Ectodermal cell (in vitro differentiated cells): ENCODE data around the gene INHBE.
"Not testable (repeated sequence)": the region's sequence is repeated elsewhere in the genome, so short reads cannot be mapped to it uniquely, and the experiment has no call there.

Experiments used
- H3K27ac ChIP-seq: 2 replicates; pipeline ENCODE4 v1.7.0; 2013; ENCODE audit warnings: mild to moderate bottlenecking, low read depth, low read length; ENCODE audit not compliant: insufficient read depth, poor library complexity, severe bottlenecking
- H3K27me3 ChIP-seq: 2 replicates; pipeline ENCODE4 v1.7.0; 2013; ENCODE audit warnings: mild to moderate bottlenecking, low read length; ENCODE audit not compliant: insufficient read depth, control insufficient read depth, poor library complexity, severe bottlenecking
- H3K36me3 ChIP-seq: one replicate; pipeline ENCODE4 v1.7.0; 2013; ENCODE audit warnings: low read length; ENCODE audit not compliant: control insufficient read depth, insufficient read depth
- H3K4me1 ChIP-seq: one replicate; pipeline ENCODE4 v1.7.0; 2013; ENCODE audit warnings: low read length; ENCODE audit not compliant: control insufficient read depth, insufficient read depth
- H3K4me3 ChIP-seq: 2 replicates; pipeline ENCODE4 v1.7.0; 2013; ENCODE audit warnings: low read depth, low read length, control low read depth; ENCODE audit not compliant: insufficient read depth
- H3K9me3 ChIP-seq: 2 replicates; pipeline ENCODE4 v1.7.0; 2013; ENCODE audit warnings: mild to moderate bottlenecking, low read length, moderate library complexity; ENCODE audit not compliant: control insufficient read depth
- WGBS, 2 experiments: methylation state at CpG; one replicate each; pipeline ENCODE4 v1.1.7; 2013; ENCODE audit warnings: missing lambda C conversion rate in 2 of 2; 5-methylcytosine and 5-hydroxymethylcytosine counted together

Gene INHBE

DNA sequence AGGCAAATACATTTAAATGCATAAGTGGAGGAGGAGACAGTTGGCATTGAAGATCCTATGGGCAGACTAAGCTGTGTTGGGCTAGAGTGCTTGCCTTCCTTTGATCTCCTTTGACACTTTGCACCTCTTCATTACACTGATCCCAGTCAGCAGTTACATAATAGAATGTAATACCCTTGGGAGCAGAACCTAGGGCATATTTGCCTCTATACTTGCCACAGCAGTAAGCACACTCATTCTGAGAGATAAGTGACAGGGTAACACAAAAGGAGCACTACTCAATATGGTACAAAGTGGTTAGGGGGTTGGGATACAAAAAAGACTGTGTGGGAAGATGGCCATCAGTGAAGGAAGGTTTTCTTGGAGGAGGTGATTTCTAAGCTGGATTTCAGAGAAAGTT lies 41.7 kb downstream of the INHBE start:
- H3K27me3 ChIP-seq, result no peaks in the 10 kb centered on the region
- H3K4me3 ChIP-seq, result no peak overlapping the region
- H3K4me1 ChIP-seq, result no peaks in the 10 kb centered on the region
- no peak overlapping the region for H3K27ac ChIP-seq
- no peaks in the 10 kb centered on the region for H3K9me3 ChIP-seq
- peaks cover 45% of the 10 kb centered on the region for H3K36me3 ChIP-seq

DNA sequence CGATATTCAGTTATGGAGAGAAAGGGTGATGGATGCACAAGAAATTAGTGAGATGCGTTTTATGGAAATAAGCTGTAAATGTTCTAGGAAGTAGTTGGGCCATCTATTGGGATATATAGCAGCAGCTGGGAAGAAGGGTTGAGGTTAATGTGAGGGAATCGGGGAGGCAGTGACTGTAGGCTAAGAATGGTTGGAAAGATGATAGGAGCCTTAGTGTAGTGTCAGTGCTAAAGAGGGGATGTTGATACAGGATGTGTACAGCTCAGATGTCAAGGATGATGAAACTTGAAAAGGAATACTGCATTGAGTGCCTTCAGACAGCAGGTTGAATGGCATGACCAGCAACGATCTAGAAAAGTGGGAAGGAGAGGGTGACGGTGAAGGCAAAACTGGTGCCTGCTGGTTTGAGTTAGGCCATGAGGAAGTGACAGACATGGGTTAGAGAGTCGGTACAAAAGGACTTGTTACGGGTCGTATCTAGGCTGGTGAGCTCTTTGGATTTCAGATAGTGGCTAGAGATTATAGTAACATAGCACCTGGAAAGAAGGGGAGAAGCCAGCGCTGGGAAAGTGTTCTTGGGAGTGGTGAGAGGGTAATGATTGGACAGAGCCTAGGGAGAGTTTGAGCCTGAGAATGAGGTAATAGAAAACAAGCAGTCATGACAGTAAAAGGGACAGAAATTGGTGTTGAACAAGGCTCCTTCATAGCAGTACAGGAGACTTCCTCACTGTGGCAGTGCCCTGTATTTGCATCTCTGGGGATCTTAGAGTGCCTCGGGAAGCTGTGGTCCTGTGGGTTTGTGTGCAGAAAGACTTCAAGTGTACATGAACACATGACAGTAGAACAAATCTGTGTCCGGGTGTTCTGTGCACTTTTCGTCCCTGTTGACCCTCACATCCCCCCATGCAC lies 42.4 kb downstream of the INHBE start:
- H3K27me3 ChIP-seq, result no peaks in the 10 kb centered on the region
- no peak overlapping the region for H3K4me3 ChIP-seq
- H3K4me1 ChIP-seq, result no peaks in the 10 kb centered on the region
- WGBS, 2 experiments, result 95 to 96% methylated on average over 12 of the region's 12 CpGs
- peaks cover 48% of the 10 kb centered on the region for H3K36me3 ChIP-seq
- H3K27ac ChIP-seq, result no peak overlapping the region
- no peaks in the 10 kb centered on the region for H3K9me3 ChIP-seq

DNA sequence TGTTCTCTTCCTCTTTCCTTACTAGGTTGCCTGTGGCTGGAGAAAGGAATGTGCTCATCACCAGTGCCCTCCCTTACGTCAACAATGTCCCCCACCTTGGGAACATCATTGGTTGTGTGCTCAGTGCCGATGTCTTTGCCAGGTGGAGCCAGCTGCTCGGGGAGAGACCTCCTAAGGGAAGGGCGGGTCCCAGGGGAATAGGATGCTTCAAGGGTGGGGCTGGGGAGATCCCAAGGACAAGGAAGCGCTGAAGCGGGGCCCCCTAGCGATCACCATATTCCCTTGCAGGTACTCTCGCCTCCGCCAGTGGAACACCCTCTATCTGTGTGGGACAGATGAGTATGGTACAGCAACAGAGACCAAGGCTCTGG lies 43.0 kb downstream of the INHBE start:
- H3K9me3 ChIP-seq, result no peaks in the 10 kb centered on the region
- WGBS, 2 experiments, result 94 to 96% methylated on average over 9 of the region's 9 CpGs
- no peaks in the 10 kb centered on the region for H3K4me1 ChIP-seq
- no peak overlapping the region for H3K27ac ChIP-seq
- H3K27me3 ChIP-seq, result no peaks in the 10 kb centered on the region
- no peak overlapping the region for H3K4me3 ChIP-seq
- H3K36me3 ChIP-seq, result peaks cover 48% of the 10 kb centered on the region

DNA sequence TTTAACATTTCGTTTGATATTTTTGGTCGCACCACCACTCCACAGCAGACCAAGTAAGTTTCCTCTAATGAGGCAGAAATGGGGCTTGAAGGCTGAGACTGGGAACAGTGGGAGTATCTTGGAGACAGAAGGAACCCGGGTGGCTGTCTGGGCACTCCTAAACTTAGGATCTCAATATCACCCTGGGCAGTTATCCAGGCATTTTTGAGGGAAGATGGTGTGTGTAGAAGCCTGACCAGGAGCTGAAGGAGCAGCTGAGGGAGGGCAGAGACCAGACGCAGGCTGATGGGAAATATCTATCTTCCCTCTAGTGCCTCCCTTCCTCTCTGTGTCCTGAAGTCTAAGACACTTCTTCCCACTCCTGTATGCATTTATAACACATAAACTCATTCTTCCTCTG lies 43.5 kb downstream of the INHBE start:
- H3K4me1 ChIP-seq, result no peaks in the 10 kb centered on the region
- H3K4me3 ChIP-seq, result no peak overlapping the region
- H3K36me3 ChIP-seq, result peaks cover 48% of the 10 kb centered on the region
- no peaks in the 10 kb centered on the region for H3K9me3 ChIP-seq
- H3K27me3 ChIP-seq, result no peaks in the 10 kb centered on the region
- 91 to 97% methylated on average over 4 of the region's 4 CpGs for WGBS, 2 experiments
- no peak overlapping the region for H3K27ac ChIP-seq

DNA sequence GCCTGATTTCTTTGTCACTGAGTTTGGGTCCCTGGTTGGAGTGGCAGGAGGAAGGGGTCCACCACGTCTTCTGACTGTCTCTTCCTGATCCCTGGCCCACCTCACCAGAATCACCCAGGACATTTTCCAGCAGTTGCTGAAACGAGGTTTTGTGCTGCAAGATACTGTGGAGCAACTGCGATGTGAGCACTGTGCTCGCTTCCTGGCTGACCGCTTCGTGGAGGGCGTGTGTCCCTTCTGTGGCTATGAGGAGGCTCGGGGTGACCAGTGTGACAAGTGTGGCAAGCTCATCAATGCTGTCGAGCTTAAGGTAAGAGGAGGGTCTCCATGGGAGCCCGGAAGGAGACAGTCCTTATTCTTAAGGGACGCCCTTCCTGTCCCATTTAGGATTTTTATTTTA lies 45.1 kb downstream of the INHBE start:
- 97% methylated on average over 11 of the region's 11 CpGs for WGBS, 2 experiments
- Histone ChIP-seq H3K36me3 (peaks cover 60% of the 10 kb centered on the region), H3K27me3 (no peaks in the 10 kb centered on the region), H3K4me3 (no peak overlapping the region), H3K9me3 (no peaks in the 10 kb centered on the region), H3K27ac (no peak overlapping the region), H3K4me1 (no peaks in the 10 kb centered on the region)

DNA sequence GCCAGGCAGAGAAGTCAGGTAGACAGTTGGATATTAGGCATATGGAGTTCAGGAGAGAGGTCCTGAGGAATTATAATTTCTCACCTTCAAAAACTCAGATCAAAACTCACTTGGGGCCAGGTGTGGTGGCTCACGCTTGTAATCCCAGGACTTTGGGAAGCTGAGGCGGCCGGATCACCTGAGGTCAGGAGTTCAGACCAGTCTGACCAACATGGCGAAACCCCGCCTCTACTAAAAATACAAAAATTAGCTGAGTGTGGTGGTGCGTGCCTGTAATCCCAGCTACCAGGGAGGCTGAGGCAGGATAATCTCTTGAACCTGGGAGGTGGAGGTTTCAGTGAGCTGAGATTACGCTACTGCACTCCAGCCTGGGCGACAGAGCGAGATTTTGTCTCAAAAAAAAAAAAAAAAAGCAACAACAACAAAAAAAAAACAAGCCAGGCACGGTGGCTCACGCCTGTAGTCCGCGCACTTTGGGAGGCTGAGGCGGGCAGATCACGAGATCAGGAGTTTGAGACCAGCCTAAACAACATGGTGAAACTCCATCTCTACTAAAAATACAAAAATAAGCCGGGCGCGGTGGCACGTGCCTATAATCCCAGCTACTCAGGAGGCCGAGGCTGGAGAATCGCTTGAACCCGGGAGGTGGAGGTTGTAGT lies 47.3 kb downstream of the INHBE start:
- peaks cover 71% of the 10 kb centered on the region for H3K36me3 ChIP-seq
- H3K4me1 ChIP-seq, result not testable (repeated sequence)
- WGBS, 2 experiments, result 95 to 96% methylated on average over 21 to 22 of the region's 22 CpGs

DNA sequence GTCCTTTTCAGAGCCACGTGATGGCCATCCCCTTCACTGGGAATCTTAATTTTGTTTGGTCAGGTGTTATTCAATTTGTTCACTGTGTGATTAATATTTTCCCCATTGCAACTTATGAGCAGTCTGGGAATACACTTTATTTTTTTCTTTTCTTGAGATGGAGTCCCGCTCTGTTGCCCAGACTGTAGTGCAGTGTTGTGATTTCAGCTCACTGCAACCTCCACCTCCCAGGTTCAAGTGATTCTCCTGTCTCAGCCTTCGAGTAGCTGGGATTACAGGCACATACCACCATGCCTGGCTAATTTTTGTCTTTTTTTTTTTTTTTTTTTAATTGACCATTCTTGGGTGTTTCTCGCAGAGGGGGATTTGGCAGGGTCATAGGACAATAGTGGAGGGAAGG lies 51.4 kb downstream of the INHBE start:
- WGBS, 2 experiments, result 94% methylated on average over 3 of the region's 4 CpGs

More for the DNA sequence above, 47.3 kb downstream of the INHBE start:
- H3K27ac ChIP-seq, H3K4me3 ChIP-seq, H3K27me3 ChIP-seq, H3K9me3 ChIP-seq: not testable (repeated sequence)

More for the DNA sequence above, 51.4 kb downstream of the INHBE start:
- not testable (repeated sequence) for H3K27me3 ChIP-seq, H3K4me3 ChIP-seq, H3K4me1 ChIP-seq, H3K9me3 ChIP-seq, H3K27ac ChIP-seq
- H3K36me3 ChIP-seq, result peaks cover 55% of the 10 kb centered on the region
